H9 (cell line): ENCODE data around the gene TTC17. TPM values are rescaled to one million over a fixed set of nuclear protein-coding genes. Genes with fewer than 3 reads are reported as not detected.

Experiments used
- DNase-seq: peaks from one replicate; pipeline ENCODE4 v3.0.0-alpha.2; 2017
- H2AFZ ChIP-seq: one replicate; pipeline ENCODE4 v1.6.1; 2013; ENCODE audit warnings: mild to moderate bottlenecking, low read length, control low read depth, moderate library complexity
- H2AK5ac ChIP-seq: 2 replicates; pipeline ENCODE4 v1.6.1; 2013; ENCODE audit warnings: low read length, control low read depth, mixed read lengths; ENCODE audit not compliant: insufficient read length
- H2BK120ac ChIP-seq: one replicate; pipeline ENCODE4 v1.6.1; 2013; ENCODE audit warnings: low read depth, mild to moderate bottlenecking, low read length, control low read depth, inconsistent platforms; ENCODE audit not compliant: poor library complexity, severe bottlenecking
- H2BK12ac ChIP-seq: 2 replicates; pipeline ENCODE4 v1.6.1; 2013; ENCODE audit warnings: low read length, control low read depth, mixed read lengths, low read depth; ENCODE audit not compliant: insufficient read length
- H2BK15ac ChIP-seq: 2 replicates; pipeline ENCODE4 v1.6.1; 2013; ENCODE audit warnings: low read depth, low read length, control low read depth
- H2BK20ac ChIP-seq: one replicate; pipeline ENCODE4 v1.6.1; 2013; ENCODE audit warnings: low read depth, mild to moderate bottlenecking, low read length, control low read depth, inconsistent platforms; ENCODE audit not compliant: poor library complexity, severe bottlenecking
- H2BK5ac ChIP-seq: 2 replicates; pipeline ENCODE4 v1.6.1; 2013; ENCODE audit warnings: low read length, control low read depth, mixed read lengths; ENCODE audit not compliant: insufficient read length
- H3K14ac ChIP-seq: 2 replicates; pipeline ENCODE4 v1.6.1; 2013; ENCODE audit warnings: low read length, control low read depth; ENCODE audit not compliant: insufficient read depth
- H3K18ac ChIP-seq: 2 replicates; pipeline ENCODE4 v1.6.1; 2013; ENCODE audit warnings: low read depth, mild to moderate bottlenecking, mixed read lengths, low read length, control low read depth; ENCODE audit not compliant: insufficient read length
- H3K23ac ChIP-seq: 2 replicates; pipeline ENCODE4 v1.6.1; 2013; ENCODE audit warnings: low read length, control low read depth, mixed read lengths, low read depth; ENCODE audit not compliant: insufficient read length
- H3K23me2 ChIP-seq: 2 replicates; pipeline ENCODE4 v1.6.1; 2013; ENCODE audit warnings: low read depth, mild to moderate bottlenecking, mixed read lengths, low read length, control low read depth; ENCODE audit not compliant: insufficient read length, poor library complexity, severe bottlenecking
- H3K27ac ChIP-seq: 2 replicates; pipeline ENCODE4 v1.5.1; 2013; ENCODE audit warnings: low read length, control low read depth, mixed read lengths, low read depth; ENCODE audit not compliant: insufficient read length
- H3K27me3 ChIP-seq: 2 replicates; pipeline ENCODE4 v1.6.1; 2013; ENCODE audit warnings: low read length, control low read depth, inconsistent platforms; ENCODE audit not compliant: insufficient read depth
- H3K4ac ChIP-seq: 2 replicates; pipeline ENCODE4 v1.6.1; 2013; ENCODE audit warnings: low read depth, mild to moderate bottlenecking, control low read depth, inconsistent platforms, low read length, moderate library complexity
- H3K4me1 ChIP-seq: 2 replicates; pipeline ENCODE4 v1.6.1; 2013; ENCODE audit warnings: low read length, control low read depth, inconsistent platforms; ENCODE audit not compliant: insufficient read depth
- H3K4me2 ChIP-seq: 2 replicates; pipeline ENCODE4 v1.6.1; 2013; ENCODE audit warnings: low read length, control low read depth, mixed read lengths; ENCODE audit not compliant: insufficient read length, insufficient read depth
- H3K56ac ChIP-seq: 2 replicates; pipeline ENCODE4 v1.6.1; 2013; ENCODE audit warnings: low read depth, mild to moderate bottlenecking, mixed read lengths, low read length, control low read depth; ENCODE audit not compliant: insufficient read length
- H3K79me1 ChIP-seq: 2 replicates; pipeline ENCODE4 v1.6.1; 2013; ENCODE audit warnings: low read depth, mild to moderate bottlenecking, moderate library complexity, low read length, control low read depth, inconsistent platforms; ENCODE audit not compliant: insufficient read depth, poor library complexity, severe bottlenecking
- H3K79me2 ChIP-seq: 2 replicates; pipeline ENCODE4 v1.6.1; 2013; ENCODE audit warnings: low read length, control low read depth, inconsistent platforms; ENCODE audit not compliant: insufficient read depth
- H3K9ac ChIP-seq: 2 replicates; pipeline ENCODE4 v1.6.1; 2013; ENCODE audit warnings: low read length, control low read depth, mixed read lengths; ENCODE audit not compliant: insufficient read length; ENCODE audit errors: extremely low read depth
- H3K9me3 ChIP-seq: one replicate; pipeline ENCODE4 v1.6.1; 2013; ENCODE audit warnings: low read depth, low read length, inconsistent platforms; ENCODE audit not compliant: control insufficient read depth
- H3T11ph ChIP-seq: one replicate; pipeline ENCODE4 v1.6.1; 2013; ENCODE audit warnings: mild to moderate bottlenecking, low read length, control low read depth, inconsistent platforms
- H4K20me1 ChIP-seq: one replicate; pipeline ENCODE4 v1.6.1; 2013; ENCODE audit not compliant: control insufficient read depth, insufficient read length, insufficient read depth
- H4K5ac ChIP-seq: 2 replicates; pipeline ENCODE4 v1.6.1; 2013; ENCODE audit warnings: low read depth, mild to moderate bottlenecking, mixed read lengths, low read length, control low read depth; ENCODE audit not compliant: insufficient read length
- H4K8ac ChIP-seq: replicated peaks from 2 replicates; pipeline ENCODE4 v1.6.1; 2013; ENCODE audit warnings: low read length, control low read depth, mixed read lengths, low read depth; ENCODE audit not compliant: insufficient read length
- H4K91ac ChIP-seq: 2 replicates; pipeline ENCODE4 v1.6.1; 2013; ENCODE audit warnings: low read depth, mild to moderate bottlenecking, moderate library complexity, mixed read lengths, low read length, control low read depth; ENCODE audit not compliant: insufficient read length
- H3K27ac Mint-ChIP-seq, 3 experiments: 2 replicates in 2 of 3; 3 replicates in 1 of 3; pipeline ENCODE4 v1.8.0; 2020 to 2021; ENCODE audit warnings: mixed read lengths in 3 of 3, mild to moderate bottlenecking in 1 of 3, moderate library complexity in 1 of 3
- H3K27me3 Mint-ChIP-seq: 2 replicates; pipeline ENCODE4 v1.8.0; 2021; ENCODE audit warnings: low read depth, mild to moderate bottlenecking, moderate library complexity, mixed read lengths
- H3K36me3 Mint-ChIP-seq, 3 experiments: 2 replicates in 2 of 3; 3 replicates in 1 of 3; pipeline ENCODE4 v1.8.0; 2020 to 2021; ENCODE audit warnings: low read depth in 3 of 3, mixed read lengths in 3 of 3; ENCODE audit not compliant: insufficient read depth in 1 of 3
- H3K4me1 Mint-ChIP-seq, 2 experiments: 2 replicates each; pipeline ENCODE4 v1.8.0; 2020; ENCODE audit warnings: mixed read lengths in 2 of 2
- H3K4me3 Mint-ChIP-seq, 2 experiments: 2 replicates in 1 of 2; 3 replicates in 1 of 2; pipeline ENCODE4 v1.8.0; 2020 to 2021; ENCODE audit warnings: mild to moderate bottlenecking in 2 of 2, mixed read lengths in 2 of 2, moderate library complexity in 1 of 2
- H3K9me3 Mint-ChIP-seq, 2 experiments: 2 replicates in 1 of 2; 3 replicates in 1 of 2; pipeline ENCODE4 v1.8.0; 2020; ENCODE audit warnings: mild to moderate bottlenecking in 2 of 2, mixed read lengths in 2 of 2, moderate library complexity in 1 of 2
- whole genome bisulfite sequencing: extraction: QIAGEN DNeasy Blood & Tissue Kit; methylation state at CpG from one replicate; pipeline ENCODE4 v1.1.7; 2013; ENCODE audit warnings: missing lambda C conversion rate, low lambda C conversion rate, mixed read lengths; ENCODE audit not compliant: insufficient read length; ENCODE audit errors: extremely low coverage; 5-methylcytosine and 5-hydroxymethylcytosine counted together
- total RNA-seq: library from RNA; stranded (reverse); gene quantifications from 2 replicates; pipeline ENCODE4 v1.2.1, GENCODE V29; 2021
- TF ChIP-seq, protein P1 (sequence below): fragments of 200-600 bp; sonication (generic); conservative IDR thresholded peaks from 3 replicates; pipeline ENCODE4 v1.8.0; 2021; ENCODE audit warnings: antibody characterized with exemption, mild to moderate bottlenecking

TTC17 gene
- total RNA-seq, 1 experiment from 2014 or later = 68.5 TPM

DNA sequence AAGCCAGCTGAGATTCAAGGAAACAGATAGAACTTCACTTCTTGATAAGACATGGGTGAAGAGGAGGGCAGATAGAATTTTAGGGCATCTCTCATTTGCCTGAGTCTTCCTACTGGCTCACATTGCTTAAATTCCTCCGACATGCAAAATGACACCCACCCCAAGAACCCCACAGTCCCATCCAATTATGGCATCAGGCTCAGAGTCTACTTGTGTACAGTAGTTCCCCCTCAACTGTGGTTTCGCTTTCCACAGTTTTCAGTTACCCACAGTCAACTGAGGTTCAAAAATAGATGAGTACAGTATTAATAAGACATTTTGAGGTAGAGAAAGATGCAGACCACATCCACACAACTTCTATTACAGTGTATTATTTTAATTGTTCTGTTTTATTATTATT lies 99.8 kb downstream of the TTC17 start:
- H3K79me1 ChIP-seq = no peaks in the 10 kb centered on the region
- no peak overlapping the region for H3K4ac ChIP-seq
- no peaks in the 10 kb centered on the region for H3K79me2 ChIP-seq
- no peak overlapping the region for H3K18ac ChIP-seq
- no peak overlapping the region for H2BK12ac ChIP-seq
- H3K9ac ChIP-seq = no peak overlapping the region
- DNase-seq = no peak
- no peak overlapping the region for H2BK15ac ChIP-seq
- no peak overlapping the region for H4K91ac ChIP-seq
- H2BK5ac ChIP-seq = no peak overlapping the region
- H3K9me3 ChIP-seq = no peaks in the 10 kb centered on the region
- no peak overlapping the region for H3K14ac ChIP-seq
- no peaks in the 10 kb centered on the region for H4K20me1 ChIP-seq
- TF ChIP-seq, protein P1, sequence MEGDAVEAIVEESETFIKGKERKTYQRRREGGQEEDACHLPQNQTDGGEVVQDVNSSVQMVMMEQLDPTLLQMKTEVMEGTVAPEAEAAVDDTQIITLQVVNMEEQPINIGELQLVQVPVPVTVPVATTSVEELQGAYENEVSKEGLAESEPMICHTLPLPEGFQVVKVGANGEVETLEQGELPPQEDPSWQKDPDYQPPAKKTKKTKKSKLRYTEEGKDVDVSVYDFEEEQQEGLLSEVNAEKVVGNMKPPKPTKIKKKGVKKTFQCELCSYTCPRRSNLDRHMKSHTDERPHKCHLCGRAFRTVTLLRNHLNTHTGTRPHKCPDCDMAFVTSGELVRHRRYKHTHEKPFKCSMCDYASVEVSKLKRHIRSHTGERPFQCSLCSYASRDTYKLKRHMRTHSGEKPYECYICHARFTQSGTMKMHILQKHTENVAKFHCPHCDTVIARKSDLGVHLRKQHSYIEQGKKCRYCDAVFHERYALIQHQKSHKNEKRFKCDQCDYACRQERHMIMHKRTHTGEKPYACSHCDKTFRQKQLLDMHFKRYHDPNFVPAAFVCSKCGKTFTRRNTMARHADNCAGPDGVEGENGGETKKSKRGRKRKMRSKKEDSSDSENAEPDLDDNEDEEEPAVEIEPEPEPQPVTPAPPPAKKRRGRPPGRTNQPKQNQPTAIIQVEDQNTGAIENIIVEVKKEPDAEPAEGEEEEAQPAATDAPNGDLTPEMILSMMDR = no peak
- no peak overlapping the region for H2BK120ac ChIP-seq
- H3K56ac ChIP-seq = no peak overlapping the region
- H3K4me1 ChIP-seq = no peaks in the 10 kb centered on the region
- no peak overlapping the region for H3T11ph ChIP-seq
- H4K8ac ChIP-seq = no peak overlapping the region
- no peak overlapping the region for H2AK5ac ChIP-seq
- Mint-ChIP-seq H3K36me3 (peaks cover 37 to 55% (median 42%) of the 10 kb centered on the region in 3 experiments), H3K4me1 (no peaks in the 10 kb centered on the region), H3K27me3 (no peaks in the 10 kb centered on the region), H3K4me3 (no peak overlapping the region), H3K9me3 (peaks cover 0 to 7% of the 10 kb centered on the region in 2 experiments; a peak in 2 of 5 replicates), H3K27ac (0 out of 7 replicates have a peak overlapping the region, but pooled peaks of 1 of the 3 experiments have one; percentile 0)
- H4K5ac ChIP-seq = no peak overlapping the region
- H3K27ac ChIP-seq = no peak overlapping the region
- H3K23me2 ChIP-seq = no peaks in the 10 kb centered on the region
- no peak overlapping the region for H3K4me2 ChIP-seq
- WGBS = no CpG with 5 or more reads among the region's 2 CpGs
- no peak overlapping the region for H3K23ac ChIP-seq
- H2AFZ ChIP-seq = no peak overlapping the region
- H3K27me3 ChIP-seq = no peaks in the 10 kb centered on the region
- no peak overlapping the region for H2BK20ac ChIP-seq
